GM20000 (cell line): ENCODE measurements around the gene PLIN3.
"Not testable (repeated sequence)": the region's sequence is repeated elsewhere in the genome, so short reads cannot be mapped to it uniquely, and the experiment has no call there.

ENCODE experiments used
- DNase-seq: peaks from one replicate; pipeline ENCODE4 v3.0.0; 2012; ENCODE audit warnings: low spot score
- TF ChIP-seq, protein P1 (sequence below): IDR thresholded peaks from 2 replicates; pipeline ENCODE4 v1.5.1; 2012; ENCODE audit warnings: mild to moderate bottlenecking, control low read depth; ENCODE audit errors: extremely low read depth, missing control alignments

PLIN3 gene

DNA sequence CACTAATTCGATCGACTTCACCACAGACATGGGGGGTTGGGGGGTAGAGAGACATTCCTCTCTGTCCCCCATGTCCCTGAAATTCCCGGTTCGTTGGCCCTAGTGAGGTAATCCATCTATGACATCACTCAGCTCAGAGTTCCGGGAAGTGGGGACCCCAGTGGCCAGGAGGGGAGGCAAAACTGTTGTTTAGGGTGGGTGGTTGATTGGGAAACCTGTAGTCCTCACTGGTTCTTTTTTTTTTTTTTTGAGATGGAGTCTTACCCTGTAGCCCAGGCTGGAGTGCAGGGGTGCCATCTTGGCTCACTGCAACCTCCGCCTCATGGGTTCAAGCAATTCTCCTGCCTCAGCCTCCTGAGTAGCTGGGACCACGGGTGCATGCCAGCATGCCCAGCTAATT is 35.3 kb upstream of the PLIN3 start, which contains the start of gene ARRDC5:
TSS of gene ARRDC5 (minus strand) at position 101 of the 400 bp plus-strand sequence. CDS start at position 30, 71 bp downstream.
- no peak for DNase-seq
- TF ChIP-seq, protein P1, sequence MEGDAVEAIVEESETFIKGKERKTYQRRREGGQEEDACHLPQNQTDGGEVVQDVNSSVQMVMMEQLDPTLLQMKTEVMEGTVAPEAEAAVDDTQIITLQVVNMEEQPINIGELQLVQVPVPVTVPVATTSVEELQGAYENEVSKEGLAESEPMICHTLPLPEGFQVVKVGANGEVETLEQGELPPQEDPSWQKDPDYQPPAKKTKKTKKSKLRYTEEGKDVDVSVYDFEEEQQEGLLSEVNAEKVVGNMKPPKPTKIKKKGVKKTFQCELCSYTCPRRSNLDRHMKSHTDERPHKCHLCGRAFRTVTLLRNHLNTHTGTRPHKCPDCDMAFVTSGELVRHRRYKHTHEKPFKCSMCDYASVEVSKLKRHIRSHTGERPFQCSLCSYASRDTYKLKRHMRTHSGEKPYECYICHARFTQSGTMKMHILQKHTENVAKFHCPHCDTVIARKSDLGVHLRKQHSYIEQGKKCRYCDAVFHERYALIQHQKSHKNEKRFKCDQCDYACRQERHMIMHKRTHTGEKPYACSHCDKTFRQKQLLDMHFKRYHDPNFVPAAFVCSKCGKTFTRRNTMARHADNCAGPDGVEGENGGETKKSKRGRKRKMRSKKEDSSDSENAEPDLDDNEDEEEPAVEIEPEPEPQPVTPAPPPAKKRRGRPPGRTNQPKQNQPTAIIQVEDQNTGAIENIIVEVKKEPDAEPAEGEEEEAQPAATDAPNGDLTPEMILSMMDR: no peak

DNA sequence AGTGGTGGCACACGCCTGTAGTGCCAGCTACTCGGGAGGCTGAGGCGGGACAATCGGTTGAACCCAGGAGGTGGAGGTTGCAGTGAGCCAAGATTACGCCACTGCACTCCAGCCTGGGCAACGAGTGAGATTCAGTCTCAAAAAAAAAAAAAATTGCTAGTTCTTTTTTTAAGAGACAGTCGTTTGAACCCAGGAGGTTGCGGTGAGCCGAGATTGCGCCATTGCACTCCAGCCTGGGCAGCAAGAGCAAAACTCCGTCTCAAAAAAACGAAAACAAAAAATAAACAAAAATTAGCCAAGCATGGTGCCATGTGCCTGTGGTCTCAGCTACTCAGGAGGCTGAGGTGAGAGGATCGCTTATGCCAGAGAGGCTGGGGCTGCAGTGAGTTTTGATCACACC is 33.4 kb upstream of the PLIN3 start:
- not testable (repeated sequence) for DNase-seq

DNA sequence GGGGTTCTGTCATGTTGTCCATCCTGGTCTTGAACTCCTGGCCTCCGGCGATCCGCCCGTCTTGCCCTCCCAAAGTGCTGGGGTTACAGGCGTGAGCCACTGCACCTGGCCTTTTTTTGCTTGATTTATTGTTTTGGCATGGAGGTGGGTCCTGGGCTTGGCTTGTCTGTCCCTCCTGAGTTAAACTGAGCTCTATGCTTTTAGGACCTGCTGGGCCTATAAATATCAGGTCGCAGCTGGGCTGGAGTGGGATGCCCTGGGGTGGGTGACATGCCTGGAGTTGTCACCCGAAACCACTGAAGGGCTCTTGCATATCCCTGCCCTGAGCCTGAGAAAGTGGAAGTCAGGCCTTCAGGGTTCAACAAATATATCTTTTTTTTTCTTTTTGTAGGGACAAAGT is 29.7 kb upstream of the PLIN3 start:
- TF ChIP-seq, protein P1: no peak
- no peak for DNase-seq

DNA sequence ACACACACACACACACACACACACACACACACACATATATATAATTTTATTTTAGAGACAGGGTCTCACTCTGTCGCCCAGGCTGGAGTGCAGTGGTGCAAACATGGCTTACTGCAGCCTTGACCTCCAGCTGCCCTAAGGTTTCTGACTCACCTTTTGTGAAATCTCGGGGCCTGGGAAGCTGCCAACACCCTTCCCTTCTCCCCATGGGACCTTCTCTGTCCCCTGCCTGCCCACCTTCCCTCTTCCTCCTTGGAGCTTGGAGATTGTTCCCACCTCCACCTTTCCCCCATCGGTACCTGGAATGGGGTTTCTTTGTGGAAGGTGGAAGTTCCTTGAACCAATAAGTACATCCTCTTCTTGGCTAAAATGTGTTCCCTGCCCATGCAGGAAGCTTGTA is 28.9 kb upstream of the PLIN3 start:
- TF ChIP-seq, protein P1: no peak
- no peak for DNase-seq

DNA sequence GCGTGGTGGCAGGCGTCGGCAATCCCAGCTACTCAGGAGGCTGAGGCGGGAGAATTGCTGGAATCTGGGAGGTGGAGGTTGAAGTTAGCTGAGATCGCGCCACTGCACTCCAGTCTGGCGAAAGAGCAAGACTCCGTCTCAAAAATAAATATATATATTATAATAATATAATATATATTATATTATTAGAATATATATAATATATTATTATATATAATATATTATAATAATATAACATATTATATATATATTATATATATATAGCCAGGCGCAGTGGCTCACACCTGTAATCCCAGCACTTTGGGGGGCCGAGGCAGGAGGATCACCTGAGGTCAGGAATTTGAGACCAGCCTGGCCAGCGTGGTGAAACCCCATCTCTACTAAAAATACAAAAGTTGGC is 25.5 kb upstream of the PLIN3 start:
- not testable (repeated sequence) for DNase-seq

DNA sequence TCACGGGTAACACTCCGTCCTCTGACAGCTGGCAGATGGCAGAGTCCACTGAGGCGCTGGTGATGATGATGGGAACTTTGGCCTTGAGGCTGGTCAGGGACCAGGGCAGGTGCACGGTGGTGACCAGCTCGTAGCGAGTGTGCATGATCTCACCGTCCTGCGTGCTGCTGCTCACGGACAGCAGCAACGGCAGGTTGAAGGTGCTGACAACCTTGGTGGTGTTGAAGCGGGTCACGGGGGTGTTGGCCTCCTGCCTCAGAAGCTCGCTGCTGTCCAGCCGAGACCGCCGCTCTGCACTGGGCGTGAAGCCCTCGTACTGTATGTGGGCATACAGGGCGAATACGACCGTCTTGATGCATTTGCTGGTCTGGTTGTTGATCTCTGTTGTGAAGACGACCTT is 23.6 kb upstream of the PLIN3 start:
- TF ChIP-seq, protein P1: no peak
- no peak for DNase-seq

DNA sequence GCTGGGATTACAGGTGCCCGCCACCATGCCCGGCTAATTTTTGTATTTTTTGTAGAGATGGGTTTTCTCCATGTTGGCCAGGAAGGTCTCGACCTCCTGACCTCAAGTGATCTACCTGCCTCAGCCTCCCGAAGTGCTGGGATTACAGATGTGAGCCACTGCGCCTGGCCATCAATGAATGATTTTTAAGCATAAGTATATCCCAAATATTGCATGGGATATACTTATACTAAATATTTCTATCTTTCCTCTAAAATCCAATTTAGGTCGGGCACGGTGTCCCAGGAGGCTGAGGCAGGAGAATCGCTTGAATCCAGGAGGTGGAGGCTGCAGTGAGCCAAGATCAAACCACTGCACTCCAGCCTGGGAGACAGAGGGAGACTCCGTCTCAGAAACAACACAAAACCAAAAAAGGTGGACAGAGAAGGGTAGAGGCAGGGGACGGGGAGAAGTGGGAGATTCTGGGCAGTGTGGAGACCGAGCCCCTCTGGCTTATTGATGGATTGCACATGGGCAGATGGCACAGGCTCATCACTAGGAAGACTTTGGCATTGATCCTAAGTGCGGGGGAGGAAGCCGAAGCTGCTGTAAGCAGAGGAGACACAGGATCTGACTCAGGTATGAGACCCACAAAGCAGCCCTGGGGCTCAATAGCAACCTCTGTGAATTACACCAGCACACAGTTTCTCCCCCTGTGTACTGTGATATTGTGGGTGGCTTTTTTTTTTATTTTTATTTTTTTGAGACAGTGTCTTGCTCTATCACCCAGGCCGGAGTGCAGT is 21.8 kb upstream of the PLIN3 start:
- TF ChIP-seq, protein P1: no peak
- DNase-seq: no peak

DNA sequence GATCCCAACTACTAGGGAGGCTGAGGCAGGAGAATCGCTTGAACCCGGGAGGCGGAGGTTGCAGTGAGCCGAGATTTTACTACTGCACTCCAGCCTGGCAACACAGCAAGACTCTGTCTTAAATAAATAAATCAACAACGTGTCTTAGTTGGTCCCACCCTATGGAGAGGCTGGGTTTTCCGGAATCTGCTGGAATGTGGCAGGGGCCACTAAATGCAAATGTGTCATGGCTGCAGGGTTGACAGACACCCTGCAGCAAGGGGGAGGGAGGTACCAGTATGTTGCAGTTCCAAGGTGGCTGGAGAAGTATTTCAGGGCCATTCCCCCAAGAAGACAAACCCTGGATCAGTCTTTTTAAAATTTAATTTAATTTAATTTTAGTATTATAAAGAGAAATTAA is 20.3 kb upstream of the PLIN3 start:
- DNase-seq: not testable (repeated sequence)

DNA sequence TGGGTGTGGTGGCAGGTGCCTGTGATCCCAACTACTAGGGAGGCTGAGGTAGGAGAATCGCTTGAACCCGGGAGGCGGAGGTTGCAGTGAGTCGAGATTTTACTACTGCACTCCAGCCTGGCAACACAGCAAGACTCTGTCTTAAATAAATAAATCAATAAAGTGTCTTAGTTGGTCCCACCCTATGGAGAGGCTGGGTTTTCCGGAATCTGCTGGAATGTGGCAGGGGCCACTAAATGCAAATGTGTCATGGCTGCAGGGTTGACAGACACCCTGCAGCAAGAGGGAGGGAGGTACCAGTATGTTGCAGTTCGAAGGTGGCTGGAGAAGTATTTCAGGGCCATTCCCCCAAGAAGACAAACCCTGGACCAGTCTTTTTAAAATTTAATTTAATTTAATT is 17.5 kb upstream of the PLIN3 start:
- not testable (repeated sequence) for DNase-seq

DNA sequence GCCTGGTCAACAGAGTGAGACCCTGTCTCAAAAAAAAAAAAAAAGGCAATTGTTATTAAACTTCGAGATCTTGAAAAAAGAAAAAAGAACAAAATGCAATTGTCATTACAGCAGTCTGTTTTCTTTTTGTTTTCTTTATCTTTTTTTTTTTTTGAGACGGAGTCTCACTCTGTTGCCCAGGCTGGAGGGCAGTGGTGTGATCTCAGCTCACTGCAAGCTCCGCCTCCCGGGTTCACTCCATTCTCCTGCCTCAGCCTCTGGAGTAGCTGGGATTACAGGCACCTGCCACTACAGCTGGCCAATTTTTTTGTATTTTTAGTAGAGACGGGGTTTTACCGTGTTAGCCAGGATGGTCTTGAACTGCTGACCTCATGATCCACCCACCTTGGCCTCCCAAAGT is 15.4 kb upstream of the PLIN3 start:
- not testable (repeated sequence) for DNase-seq
